HG02642 (cell line): ENCODE measurements around the gene JADE3.

Experiments
- ATAC-seq: cut with Tn5 transposase; IDR thresholded peaks from one replicate; pipeline ENCODE4 v1.9.1; 2021; ENCODE audit warnings: mild to moderate bottlenecking; ENCODE audit not compliant: unreplicated experiment, poor library complexity

Gene JADE3

GRCh38 chrX:46912098-46912602 lies at the start of gene JADE3:
TSS of gene JADE3 (plus strand) at chrX:46912421. CDS start at chrX:46984895, 72,474 bp downstream.
- ATAC-seq = peak; percentile 45

- ATAC-seq = no peak
These were observed 49.1 kb upstream of the JADE3 start for GRCh38 chrX:46863072-46863471.

GRCh38 chrX:46864606-46865005 lies 47.6 kb upstream of the JADE3 start:
- no peak for ATAC-seq

- ATAC-seq = no peak
These were observed 46.9 kb upstream of the JADE3 start for GRCh38 chrX:46865281-46865680.

- ATAC-seq = no peak
These were observed 45.5 kb upstream of the JADE3 start for GRCh38 chrX:46866726-46867125.

- no peak for ATAC-seq
These were observed 38.5 kb upstream of the JADE3 start for GRCh38 chrX:46873746-46874145.

GRCh38 chrX:46876901-46877300 lies 35.3 kb upstream of the JADE3 start:
- no peak for ATAC-seq

- no peak for ATAC-seq
These were observed 30.0 kb upstream of the JADE3 start for GRCh38 chrX:46882266-46882665.

GRCh38 chrX:46884799-46885198 lies 27.4 kb upstream of the JADE3 start:
- ATAC-seq = no peak

- ATAC-seq = no peak
These were observed 14.0 kb upstream of the JADE3 start for GRCh38 chrX:46898207-46898606.

GRCh38 chrX:46903458-46904242 lies 8.6 kb upstream of the JADE3 start:
- peak; percentile 97 for ATAC-seq

- ATAC-seq = no peak
These were observed 7.6 kb upstream of the JADE3 start for GRCh38 chrX:46904626-46905025.

- no peak for ATAC-seq
These were observed 1.8 kb upstream of the JADE3 start for GRCh38 chrX:46910415-46910814.

GRCh38 chrX:46912603-46913491 lies 626 bp downstream of the JADE3 start:
- peak; percentile 65 for ATAC-seq

- ATAC-seq = no peak
These were observed 1.4 kb downstream of the JADE3 start for GRCh38 chrX:46913667-46914066.

- ATAC-seq = no peak
These were observed 4.1 kb downstream of the JADE3 start for GRCh38 chrX:46916273-46916672.

- no peak for ATAC-seq
These were observed 5.4 kb downstream of the JADE3 start for GRCh38 chrX:46917622-46918021.

- no peak for ATAC-seq
These were observed 6.2 kb downstream of the JADE3 start for GRCh38 chrX:46918434-46918833.

GRCh38 chrX:46920235-46920634 lies 8.0 kb downstream of the JADE3 start:
- no peak for ATAC-seq

GRCh38 chrX:46922611-46923010 lies 10.4 kb downstream of the JADE3 start:
- no peak for ATAC-seq

GRCh38 chrX:46927718-46928117 lies 15.5 kb downstream of the JADE3 start:
- ATAC-seq = no peak
